HCT116 (cell line): ENCODE results near the gene DSTYK. TPM values are rescaled to one million over a fixed set of nuclear protein-coding genes. Genes with fewer than 3 reads are reported as not detected.

Experiments used
- ATAC-seq: fragments of 200-7000 bp; cut with Tn5 transposase; 2 replicates; pipeline ENCODE4 v1.9.1; 2020; ENCODE audit warnings: mild to moderate bottlenecking, moderate library complexity
- BruUV-seq: library from RNA; stranded (reverse); fragments of 400-500 nt; replicated peaks from 2 replicates; lab custom pipeline; 2021; lab: Mats Ljungman, UMichigan
- CTCF ChIA-PET: fragments of 300-600 bp; sonication (Branson Sonifier 250); formaldehyde crosslinking; loops from one replicate; lab custom pipeline; 2021; ENCODE audit warnings: antibody characterized with exemption; lab: Charles Lee
- POLR2A ChIA-PET: fragments of 300-600, 350-600 bp; sonication (Branson Sonifier 250); formaldehyde crosslinking; loops from one replicate; lab custom pipeline; 2021; ENCODE audit warnings: antibody characterized with exemption; lab: Charles Lee
- RAD21 ChIA-PET, 2 experiments: fragments of 300-600 bp; sonication (Branson Sonifier 250); formaldehyde crosslinking; loops; one replicate each; lab custom pipeline; 2023; ENCODE audit warnings: low total read pairs in 2 of 2; ENCODE audit not compliant: uncharacterized antibody in 2 of 2, unreplicated experiment in 2 of 2, low non-redundant PET in 1 of 2; lab: Charles Lee
- DNase-seq: peaks from one replicate; pipeline ENCODE4 v3.0.0-alpha.2; 2010; ENCODE audit warnings: low read depth, low spot score
- H2AFZ ChIP-seq: fragments of 200-600 bp; shearing (Covaris generic), sonication (generic); 2 replicates; pipeline ENCODE4 v1.6.1; 2017; ENCODE audit warnings: low read depth, mixed run types, mixed read lengths, antibody characterized with exemption, low read length; ENCODE audit not compliant: poor library complexity, severe bottlenecking
- H3K27ac ChIP-seq: 2 replicates; pipeline ENCODE4 v1.5.1; 2012; ENCODE audit warnings: low read depth, low read length
- H3K27me3 ChIP-seq: fragments of 200-600 bp; sonication (generic); 2 replicates; pipeline ENCODE4 v1.6.1; 2016; ENCODE audit warnings: mixed run types, low read length, mixed read lengths; ENCODE audit not compliant: insufficient read depth
- H3K36me3 ChIP-seq, 2 experiments: fragments of 200-500 bp in 1 of 2; fragments of 200-600 bp in 1 of 2; sonication (Bioruptor generic) in 1 of 2; sonication (generic) in 1 of 2; 2 replicates each; pipeline versions ENCODE4 v1.5.1 to v1.6.1; 2014 to 2016; ENCODE audit warnings: low read length in 2 of 2, inconsistent platforms in 1 of 2, mixed read lengths in 1 of 2, mixed run types in 1 of 2; ENCODE audit not compliant: insufficient read depth in 2 of 2, control insufficient read depth in 1 of 2
- H3K4me1 ChIP-seq, 2 experiments: fragments of 200-600 bp in 1 of 2; sonication (generic) in 1 of 2; 2 replicates each; pipeline versions ENCODE4 v1.5.1 to v1.6.1; 2012 to 2017; ENCODE audit warnings: low read length in 2 of 2, inconsistent platforms in 1 of 2, mild to moderate bottlenecking in 1 of 2, mixed read lengths in 1 of 2, mixed run types in 1 of 2, moderate library complexity in 1 of 2; ENCODE audit not compliant: insufficient read depth in 2 of 2, control insufficient read depth in 1 of 2
- H3K4me2 ChIP-seq: fragments of 200-600 bp; sonication (generic); 2 replicates; pipeline ENCODE4 v1.6.1; 2017; ENCODE audit warnings: mixed run types, low read length, mixed read lengths
- H3K4me3 ChIP-seq, 2 experiments: fragments of 200-600 bp in 1 of 2; sonication (generic) in 1 of 2; replicated peaks in 1 of 2; 2 replicates each; pipeline ENCODE4 v1.5.1; 2011 to 2016; ENCODE audit warnings: low read length in 2 of 2, control low read depth in 1 of 2, low read depth in 1 of 2, mild to moderate bottlenecking in 1 of 2, mixed read lengths in 1 of 2, mixed run types in 1 of 2
- H3K79me2 ChIP-seq: fragments of 200-600 bp; sonication (generic); 2 replicates; pipeline ENCODE4 v1.6.1; 2017; ENCODE audit warnings: mild to moderate bottlenecking, mixed run types, low read length, moderate library complexity, mixed read lengths; ENCODE audit not compliant: insufficient read depth
- H3K9ac ChIP-seq: fragments of 200-600 bp; sonication (generic); 2 replicates; pipeline ENCODE4 v1.6.1; 2016; ENCODE audit warnings: low read length, mixed read lengths
- H3K9me2 ChIP-seq: fragments of 200-600 bp; sonication (generic), shearing (Covaris generic); 2 replicates; pipeline ENCODE4 v1.6.1; 2017; ENCODE audit warnings: mixed run types, mild to moderate bottlenecking, moderate library complexity; ENCODE audit not compliant: insufficient read depth
- H3K9me3 ChIP-seq, 2 experiments: fragments of 200-500 bp in 1 of 2; fragments of 200-600 bp in 1 of 2; sonication (Bioruptor generic) in 1 of 2; sonication (generic) in 1 of 2; 2 replicates each; pipeline ENCODE4 v1.6.1; 2014 to 2017; ENCODE audit warnings: low read length in 2 of 2, mixed read lengths in 2 of 2, inconsistent platforms in 1 of 2, low read depth in 1 of 2, mild to moderate bottlenecking in 1 of 2, mixed run types in 1 of 2, moderate library complexity in 1 of 2; ENCODE audit not compliant: control insufficient read depth in 1 of 2, insufficient read depth in 1 of 2
- H4K20me1 ChIP-seq: fragments of 200-600 bp; sonication (generic), shearing (Covaris generic); 2 replicates; pipeline ENCODE4 v1.6.1; 2017; ENCODE audit warnings: mixed run types, mild to moderate bottlenecking, moderate library complexity; ENCODE audit not compliant: insufficient read depth
- ATF3 ChIP-seq: IDR thresholded peaks from 2 replicates; pipeline ENCODE4 v1.6.1; 2012
- CBX3 ChIP-seq: IDR thresholded peaks from 2 replicates; pipeline ENCODE4 v1.6.1; 2012; ENCODE audit warnings: low read depth
- CEBPB ChIP-seq: IDR thresholded peaks from 2 replicates; pipeline ENCODE4 v1.6.1; 2012; ENCODE audit warnings: low read depth
- CTCF ChIP-seq, 3 experiments: fragments of 200-600 bp in 1 of 3; sonication (generic) in 1 of 3; IDR thresholded peaks in 2 of 3; conservative IDR thresholded peaks in 1 of 3; 2 replicates each; pipeline ENCODE4 v1.5.1; 2012 to 2017; ENCODE audit warnings: low read depth in 2 of 3, low read length in 2 of 3, antibody characterized with exemption in 1 of 3, borderline replicate concordance in 1 of 3, control low read depth in 1 of 3, mild to moderate bottlenecking in 1 of 3, mixed read lengths in 1 of 3, mixed run types in 1 of 3, moderate library complexity in 1 of 3; ENCODE audit not compliant: insufficient read depth in 1 of 3
- ELF1 ChIP-seq: IDR thresholded peaks from 2 replicates; pipeline ENCODE4 v1.6.1; 2012; ENCODE audit warnings: low read depth, borderline replicate concordance
- EZH2 ChIP-seq: fragments of 200-600 bp; sonication (generic); IDR thresholded peaks from 2 replicates; pipeline ENCODE4 v1.6.1; 2017; ENCODE audit warnings: antibody characterized with exemption, mixed run types
- EZH2phosphoT487 ChIP-seq: fragments of 200-600 bp; IDR thresholded peaks from 2 replicates; pipeline ENCODE4 v1.6.1; 2018; ENCODE audit warnings: antibody characterized with exemption, borderline replicate concordance
- FOSL1 ChIP-seq: IDR thresholded peaks from 2 replicates; pipeline ENCODE4 v1.6.1; 2012; ENCODE audit warnings: low read depth
- POLR2A ChIP-seq: IDR thresholded peaks from 2 replicates; pipeline ENCODE4 v1.7.0; 2011; ENCODE audit warnings: borderline replicate concordance; ENCODE audit not compliant: insufficient read depth, insufficient read length; ENCODE audit errors: extremely low read depth
- POLR2AphosphoS5 ChIP-seq: IDR thresholded peaks from 2 replicates; pipeline ENCODE4 v1.6.1; 2011; ENCODE audit warnings: mild to moderate bottlenecking, low read depth, low read length, moderate library complexity
- RAD21 ChIP-seq: IDR thresholded peaks from 2 replicates; pipeline ENCODE4 v1.6.1; 2012; ENCODE audit warnings: low read depth, mild to moderate bottlenecking
- SIN3A ChIP-seq: IDR thresholded peaks from 2 replicates; pipeline ENCODE4 v1.6.1; 2012; ENCODE audit warnings: low read depth
- YY1 ChIP-seq: IDR thresholded peaks from 2 replicates; pipeline ENCODE4 v1.6.1; 2011; ENCODE audit warnings: low read length, low read depth, moderate library complexity, mild to moderate bottlenecking; ENCODE audit not compliant: insufficient replicate concordance; ENCODE audit errors: extremely low read depth
- ZFX ChIP-seq: fragments of 450-650 bp; IDR thresholded peaks from 2 replicates; pipeline ENCODE4 v1.6.1; 2017
- intact Hi-C: fragments of 100-400 bp; cut with micrococcal nuclease; formaldehyde crosslinking; loops from 2 replicates; pipeline ENCODE4 v1.10.0; 2022
- total RNA-seq: library from RNA; stranded (reverse); gene quantifications from one replicate; pipeline ENCODE4 v1.2.1, GENCODE V29; 2021; ENCODE audit not compliant: unreplicated experiment
- TF ChIP-seq, protein P1 (sequence below): IDR thresholded peaks from 2 replicates; pipeline ENCODE4 v1.6.1; 2012; ENCODE audit warnings: low read depth
- TF ChIP-seq, protein P2 (sequence below): IDR thresholded peaks from 2 replicates; pipeline ENCODE4 v1.6.1; 2012

The DSTYK gene
- total RNA-seq, 1 experiment from 2014 or later = 6.6 TPM

- no peaks in the 10 kb centered on the region for H3K36me3 ChIP-seq
- POLR2A ChIA-PET = no interaction called here
- BruUV-seq = no TSS peak
Observed at GRCh38 chr1:205236526-205236925, 25.0 kb upstream of the DSTYK start.

More at GRCh38 chr1:205236526-205236925, 25.0 kb upstream of the DSTYK start:
- Histone ChIP-seq H3K4me2 (no peak overlapping the region), H3K27ac (no peak overlapping the region), H3K4me1 (no peaks in the 10 kb centered on the region), H4K20me1 (no peaks in the 10 kb centered on the region), H3K79me2 (no peaks in the 10 kb centered on the region), H3K9me2 (no peaks in the 10 kb centered on the region), H2AFZ (no peak overlapping the region), H3K27me3 (no peaks in the 10 kb centered on the region), H3K9me3 (no peaks in the 10 kb centered on the region), H3K4me3 (no peak overlapping the region), H3K9ac (no peak overlapping the region)
- ATAC-seq = no peak
- ChIA-PET RAD21 (no interaction called here), CTCF (no interaction called here)
- TF ChIP-seq SIN3A = no peak
- TF ChIP-seq CBX3 = no peak
- TF ChIP-seq ZFX = no peak
- TF ChIP-seq EZH2 = no peak
- TF ChIP-seq, protein P1, sequence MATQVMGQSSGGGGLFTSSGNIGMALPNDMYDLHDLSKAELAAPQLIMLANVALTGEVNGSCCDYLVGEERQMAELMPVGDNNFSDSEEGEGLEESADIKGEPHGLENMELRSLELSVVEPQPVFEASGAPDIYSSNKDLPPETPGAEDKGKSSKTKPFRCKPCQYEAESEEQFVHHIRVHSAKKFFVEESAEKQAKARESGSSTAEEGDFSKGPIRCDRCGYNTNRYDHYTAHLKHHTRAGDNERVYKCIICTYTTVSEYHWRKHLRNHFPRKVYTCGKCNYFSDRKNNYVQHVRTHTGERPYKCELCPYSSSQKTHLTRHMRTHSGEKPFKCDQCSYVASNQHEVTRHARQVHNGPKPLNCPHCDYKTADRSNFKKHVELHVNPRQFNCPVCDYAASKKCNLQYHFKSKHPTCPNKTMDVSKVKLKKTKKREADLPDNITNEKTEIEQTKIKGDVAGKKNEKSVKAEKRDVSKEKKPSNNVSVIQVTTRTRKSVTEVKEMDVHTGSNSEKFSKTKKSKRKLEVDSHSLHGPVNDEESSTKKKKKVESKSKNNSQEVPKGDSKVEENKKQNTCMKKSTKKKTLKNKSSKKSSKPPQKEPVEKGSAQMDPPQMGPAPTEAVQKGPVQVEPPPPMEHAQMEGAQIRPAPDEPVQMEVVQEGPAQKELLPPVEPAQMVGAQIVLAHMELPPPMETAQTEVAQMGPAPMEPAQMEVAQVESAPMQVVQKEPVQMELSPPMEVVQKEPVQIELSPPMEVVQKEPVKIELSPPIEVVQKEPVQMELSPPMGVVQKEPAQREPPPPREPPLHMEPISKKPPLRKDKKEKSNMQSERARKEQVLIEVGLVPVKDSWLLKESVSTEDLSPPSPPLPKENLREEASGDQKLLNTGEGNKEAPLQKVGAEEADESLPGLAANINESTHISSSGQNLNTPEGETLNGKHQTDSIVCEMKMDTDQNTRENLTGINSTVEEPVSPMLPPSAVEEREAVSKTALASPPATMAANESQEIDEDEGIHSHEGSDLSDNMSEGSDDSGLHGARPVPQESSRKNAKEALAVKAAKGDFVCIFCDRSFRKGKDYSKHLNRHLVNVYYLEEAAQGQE = no peak
- TF ChIP-seq EZH2phosphoT487 = no peak
- no peak for TF ChIP-seq ELF1
- TF ChIP-seq POLR2A = no peak
- TF ChIP-seq, protein P2, sequence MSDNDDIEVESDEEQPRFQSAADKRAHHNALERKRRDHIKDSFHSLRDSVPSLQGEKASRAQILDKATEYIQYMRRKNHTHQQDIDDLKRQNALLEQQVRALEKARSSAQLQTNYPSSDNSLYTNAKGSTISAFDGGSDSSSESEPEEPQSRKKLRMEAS = no peak
- TF ChIP-seq POLR2AphosphoS5 = no peak
- no peak for TF ChIP-seq YY1
- no peak for TF ChIP-seq FOSL1
- TF ChIP-seq ATF3 = no peak
- TF ChIP-seq RAD21 = no peak
- TF ChIP-seq CEBPB = no peak
- TF ChIP-seq CTCF (IDR thresholded peaks at IDR 0.05 in 2 of 3, conservative IDR thresholded peaks at IDR 0.05 in 1 of 3; ENCODE audit: borderline replicate concordance in 1 of 3, insufficient read depth in 1 of 3, low read depth in 2 of 3, low read length in 2 of 3) = no peak
- DNase-seq = no peak
- intact Hi-C loops = no loop called here
